ENCODE data around the gene COPA. TPM values are rescaled to one million over a fixed set of nuclear protein-coding genes. Genes with fewer than 3 reads are reported as not detected.
A peak's percentile ranks its signal among the peaks of the same experiment; 100 is the strongest.

COPA gene
- total RNA-seq, 1 donor from 2014 or later: 143 TPM

DNA sequence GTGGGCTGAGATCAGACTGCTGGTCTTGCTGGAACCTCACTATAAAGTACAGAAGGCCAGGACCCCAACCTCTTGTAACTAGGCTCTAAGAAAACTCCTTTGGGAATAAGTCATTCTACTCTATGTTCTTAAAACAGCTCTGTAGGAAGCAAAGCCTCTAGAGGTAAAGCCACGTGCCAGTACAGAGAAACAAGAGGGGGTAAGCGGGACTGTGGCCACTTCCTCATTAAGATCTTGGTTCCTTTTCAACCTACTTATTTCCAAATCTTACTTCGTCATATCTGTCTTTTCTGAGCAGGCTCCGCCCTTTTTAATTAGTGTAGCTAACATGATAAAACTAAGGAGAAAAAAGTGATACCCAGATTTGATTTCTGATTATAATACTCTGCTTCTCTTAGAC is 3.9 kb upstream of the COPA start:
- Mint-ChIP-seq H3K4me3 (ENCODE audit: low read depth) (no peak overlapping the region), H3K4me1 (ENCODE audit: low read depth) (peaks cover 14% of the 10 kb centered on the region), H3K9me3 (ENCODE audit: low read depth) (no peaks in the 10 kb centered on the region), H3K36me3 (ENCODE audit: insufficient read depth) (peaks cover 11% of the 10 kb centered on the region), H3K27me3 (no peaks in the 10 kb centered on the region), H3K27ac (no peak overlapping the region)
- DNase-seq (ENCODE audit: low spot score, unreplicated experiment): no peak
- TF ChIP-seq, protein P1, sequence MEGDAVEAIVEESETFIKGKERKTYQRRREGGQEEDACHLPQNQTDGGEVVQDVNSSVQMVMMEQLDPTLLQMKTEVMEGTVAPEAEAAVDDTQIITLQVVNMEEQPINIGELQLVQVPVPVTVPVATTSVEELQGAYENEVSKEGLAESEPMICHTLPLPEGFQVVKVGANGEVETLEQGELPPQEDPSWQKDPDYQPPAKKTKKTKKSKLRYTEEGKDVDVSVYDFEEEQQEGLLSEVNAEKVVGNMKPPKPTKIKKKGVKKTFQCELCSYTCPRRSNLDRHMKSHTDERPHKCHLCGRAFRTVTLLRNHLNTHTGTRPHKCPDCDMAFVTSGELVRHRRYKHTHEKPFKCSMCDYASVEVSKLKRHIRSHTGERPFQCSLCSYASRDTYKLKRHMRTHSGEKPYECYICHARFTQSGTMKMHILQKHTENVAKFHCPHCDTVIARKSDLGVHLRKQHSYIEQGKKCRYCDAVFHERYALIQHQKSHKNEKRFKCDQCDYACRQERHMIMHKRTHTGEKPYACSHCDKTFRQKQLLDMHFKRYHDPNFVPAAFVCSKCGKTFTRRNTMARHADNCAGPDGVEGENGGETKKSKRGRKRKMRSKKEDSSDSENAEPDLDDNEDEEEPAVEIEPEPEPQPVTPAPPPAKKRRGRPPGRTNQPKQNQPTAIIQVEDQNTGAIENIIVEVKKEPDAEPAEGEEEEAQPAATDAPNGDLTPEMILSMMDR (IDR thresholded peaks at IDR 0.05; ENCODE audit: unreplicated experiment): no peak

DNA sequence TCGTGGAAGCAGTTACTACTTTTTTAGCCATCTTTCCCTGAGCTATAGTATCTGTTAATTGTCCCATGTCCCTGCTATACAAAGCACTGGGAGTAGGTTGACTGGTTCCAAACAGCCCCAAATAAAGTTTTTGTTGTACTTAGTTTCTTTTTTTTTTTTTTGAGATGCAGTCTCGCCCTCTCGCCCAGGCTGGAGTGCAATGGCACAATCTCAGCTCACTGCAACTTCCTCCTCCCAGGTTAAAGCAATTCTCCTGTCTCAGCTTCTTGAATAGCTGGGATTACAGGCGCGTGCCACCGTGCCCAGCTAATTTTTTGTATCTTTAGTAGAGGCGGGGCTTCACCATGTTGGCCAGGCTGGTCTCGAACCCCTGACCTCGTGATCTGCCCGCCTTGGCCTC is 3.4 kb upstream of the COPA start:
- Mint-ChIP-seq H3K9me3 (ENCODE audit: low read depth) (no peaks in the 10 kb centered on the region), H3K4me3 (ENCODE audit: low read depth) (no peak overlapping the region), H3K27ac (no peak overlapping the region), H3K36me3 (ENCODE audit: insufficient read depth) (peaks cover 11% of the 10 kb centered on the region), H3K27me3 (no peaks in the 10 kb centered on the region), H3K4me1 (ENCODE audit: low read depth) (peaks cover 18% of the 10 kb centered on the region)
- TF ChIP-seq, protein P1 (IDR thresholded peaks at IDR 0.05; ENCODE audit: unreplicated experiment): no peak
- no peak for DNase-seq (ENCODE audit: low spot score, unreplicated experiment)

DNA sequence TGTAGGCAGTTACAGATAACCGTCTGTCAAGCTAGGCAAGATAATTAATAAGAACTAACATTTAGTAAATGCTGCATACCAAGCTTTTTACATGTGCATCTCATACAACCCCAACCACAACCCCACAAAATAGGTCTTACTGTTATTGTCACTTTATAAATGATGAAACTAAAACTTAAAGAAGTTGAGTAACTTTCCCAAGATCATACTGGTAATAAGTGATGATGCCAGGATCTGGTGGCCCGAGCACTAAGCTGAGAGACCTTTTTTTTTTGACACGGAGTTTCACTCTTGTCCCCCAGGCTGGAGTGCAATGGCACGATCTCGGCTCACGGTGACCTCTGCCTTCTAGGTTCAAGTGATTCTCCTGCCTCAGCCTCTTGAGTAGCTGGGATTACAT is 1.9 kb upstream of the COPA start:
- peak overlapping the region; percentile 41 for H3K27ac Mint-ChIP-seq
- DNase-seq (ENCODE audit: low spot score, unreplicated experiment): no peak
- peak overlapping the region; percentile 99 for H3K4me3 Mint-ChIP-seq (ENCODE audit: low read depth)
- peaks cover 25% of the 10 kb centered on the region for H3K4me1 Mint-ChIP-seq (ENCODE audit: low read depth)
- peaks cover 3% of the 10 kb centered on the region for H3K36me3 Mint-ChIP-seq (ENCODE audit: insufficient read depth)
- no peaks in the 10 kb centered on the region for H3K9me3 Mint-ChIP-seq (ENCODE audit: low read depth)
- H3K27me3 Mint-ChIP-seq: no peaks in the 10 kb centered on the region
- TF ChIP-seq, protein P1 (IDR thresholded peaks at IDR 0.05; ENCODE audit: unreplicated experiment): no peak

DNA sequence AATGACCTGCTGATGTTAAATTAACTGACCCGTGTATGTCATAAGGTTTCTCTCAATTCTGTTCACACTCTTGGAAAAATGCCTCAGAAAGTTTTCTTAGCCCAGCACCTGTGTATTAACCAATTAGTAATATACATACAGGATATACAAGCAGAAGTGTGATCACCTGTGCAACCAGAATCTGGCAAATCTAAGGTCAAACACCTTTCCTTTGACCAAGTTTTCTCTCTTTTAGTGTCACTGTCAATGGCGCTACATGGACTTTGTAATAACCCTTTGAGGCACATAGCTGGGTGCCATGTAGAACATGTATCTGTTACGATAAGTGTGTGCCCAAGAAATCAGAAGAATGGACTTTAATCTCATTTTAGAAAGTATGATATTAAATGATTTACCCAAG is 1.2 kb upstream of the COPA start:
- Mint-ChIP-seq H3K4me1 (ENCODE audit: low read depth) (peaks cover 25% of the 10 kb centered on the region), H3K9me3 (ENCODE audit: low read depth) (no peaks in the 10 kb centered on the region), H3K4me3 (ENCODE audit: low read depth) (peak overlapping the region; percentile 99), H3K36me3 (ENCODE audit: insufficient read depth) (no peaks in the 10 kb centered on the region), H3K27ac (peak overlapping the region; percentile 100), H3K27me3 (no peaks in the 10 kb centered on the region)
- DNase-seq (ENCODE audit: low spot score, unreplicated experiment): no peak
- TF ChIP-seq, protein P1 (IDR thresholded peaks at IDR 0.05; ENCODE audit: unreplicated experiment): no peak

DNA sequence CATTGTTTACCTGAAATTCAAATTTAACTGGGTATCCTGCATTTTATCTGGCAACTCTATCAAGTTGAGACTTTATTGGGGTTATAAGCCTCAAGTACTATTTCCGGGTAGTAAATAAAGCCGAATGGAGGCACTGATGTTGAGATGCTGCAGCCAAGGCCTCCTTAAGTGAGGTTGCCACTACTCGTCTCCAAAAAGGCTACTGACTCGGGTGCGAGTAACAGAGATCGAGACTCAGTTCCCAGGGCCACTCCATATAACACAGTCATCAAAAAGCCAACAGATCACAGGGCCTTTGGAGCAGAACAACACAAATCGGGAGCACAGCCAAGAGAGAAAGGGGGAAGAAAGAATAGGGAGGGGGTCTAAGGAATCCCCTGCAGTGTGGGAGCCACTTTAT is 524 bp downstream of the COPA start:
- peak overlapping the region; percentile 99 for H3K4me3 Mint-ChIP-seq (ENCODE audit: low read depth)
- no peaks in the 10 kb centered on the region for H3K27me3 Mint-ChIP-seq
- no peak for DNase-seq (ENCODE audit: low spot score, unreplicated experiment)
- peaks cover 25% of the 10 kb centered on the region for H3K4me1 Mint-ChIP-seq (ENCODE audit: low read depth)
- H3K27ac Mint-ChIP-seq: peak overlapping the region; percentile 100
- H3K36me3 Mint-ChIP-seq (ENCODE audit: insufficient read depth): peaks cover 7% of the 10 kb centered on the region
- TF ChIP-seq, protein P1 (IDR thresholded peaks at IDR 0.05; ENCODE audit: unreplicated experiment): no peak
- H3K9me3 Mint-ChIP-seq (ENCODE audit: low read depth): no peaks in the 10 kb centered on the region

Measured in progenitor cell of endocrine pancreas (in vitro differentiated cells).